GM12874 (cell line): Measurements from ENCODE around the gene MPPED2.

Experiments
- CTCF ChIP-seq: IDR thresholded peaks from 2 replicates; pipeline ENCODE4 v1.5.1; 2011; ENCODE audit warnings: low read depth, mild to moderate bottlenecking, control low read depth, low read length, moderate library complexity; ENCODE audit not compliant: insufficient read depth

The MPPED2 gene

GRCh38 chr11:30459306-30459705 is 126.8 kb downstream of the MPPED2 start:
- TF ChIP-seq CTCF = no peak

- no peak for TF ChIP-seq CTCF
Measured at GRCh38 chr11:30458541-30458940, 127.6 kb downstream of the MPPED2 start.

- no peak for TF ChIP-seq CTCF
Measured at GRCh38 chr11:30457087-30457486, 129.1 kb downstream of the MPPED2 start.

GRCh38 chr11:30455025-30455424 is 131.1 kb downstream of the MPPED2 start:
- TF ChIP-seq CTCF = no peak

- TF ChIP-seq CTCF = no peak
Measured at GRCh38 chr11:30454541-30454940, 131.6 kb downstream of the MPPED2 start.

- no peak for TF ChIP-seq CTCF
Measured at GRCh38 chr11:30454111-30454510, 132.0 kb downstream of the MPPED2 start.

- no peak for TF ChIP-seq CTCF
Measured at GRCh38 chr11:30453705-30454104, 132.4 kb downstream of the MPPED2 start.

- no peak for TF ChIP-seq CTCF
Measured at GRCh38 chr11:30452842-30453241, 133.3 kb downstream of the MPPED2 start.
